ENCODE measurements around the gene HSD17B12.

GRCh38 chr11:43751726-43752125 lies 71.2 kb downstream of the HSD17B12 start:
- TF ChIP-seq EZH2 (IDR thresholded peaks at IDR 0.05; ENCODE audit: low read depth) = no peak
- no peak for TF ChIP-seq CTCF (conservative IDR thresholded peaks at IDR 0.05)

Data from PC-9 (cell line).